Measurements from ENCODE around the gene TSPAN17.

Gene TSPAN17

GRCh38 chr5:176651472-176651980, 4.2 kb downstream of the TSPAN17 start:
- no peak for TF ChIP-seq SIN3A (IDR thresholded peaks at IDR 0.05; ENCODE audit: borderline replicate concordance, insufficient read depth, low read length)
- no peak for TF ChIP-seq REST (IDR thresholded peaks at IDR 0.05; ENCODE audit: insufficient read depth in 1 of 2, low read depth in 2 of 2, low read length in 2 of 2)
- TF ChIP-seq TAF1 (IDR thresholded peaks at IDR 0.05; ENCODE audit: borderline replicate concordance, insufficient read depth, low read length) = no peak
- TF ChIP-seq FOXP2 (optimal IDR thresholded peaks at IDR 0.05; ENCODE audit: borderline replicate concordance, extremely low read depth, extremely low read length, insufficient read depth) = no peak
- TF ChIP-seq POLR2AphosphoS5 (IDR thresholded peaks at IDR 0.05; ENCODE audit: low read depth, low read length) = no peak

- TF ChIP-seq TAF1 (IDR thresholded peaks at IDR 0.05; ENCODE audit: borderline replicate concordance, insufficient read depth, low read length) = no peak
- no peak for TF ChIP-seq POLR2AphosphoS5 (IDR thresholded peaks at IDR 0.05; ENCODE audit: low read depth, low read length)
- no peak for TF ChIP-seq FOXP2 (optimal IDR thresholded peaks at IDR 0.05; ENCODE audit: borderline replicate concordance, extremely low read depth, extremely low read length, insufficient read depth)
- TF ChIP-seq SIN3A (IDR thresholded peaks at IDR 0.05; ENCODE audit: borderline replicate concordance, insufficient read depth, low read length) = no peak
- TF ChIP-seq REST (IDR thresholded peaks at IDR 0.05; ENCODE audit: insufficient read depth in 1 of 2, low read depth in 2 of 2, low read length in 2 of 2) = no peak
Observed at GRCh38 chr5:176652136-176652535, 4.9 kb downstream of the TSPAN17 start.

- TF ChIP-seq POLR2AphosphoS5 (IDR thresholded peaks at IDR 0.05; ENCODE audit: low read depth, low read length) (no peak), FOXP2 (optimal IDR thresholded peaks at IDR 0.05; ENCODE audit: borderline replicate concordance, extremely low read depth, extremely low read length, insufficient read depth) (no peak), SIN3A (IDR thresholded peaks at IDR 0.05; ENCODE audit: borderline replicate concordance, insufficient read depth, low read length) (no peak), TAF1 (IDR thresholded peaks at IDR 0.05; ENCODE audit: borderline replicate concordance, insufficient read depth, low read length) (no peak)
Observed at GRCh38 chr5:176653401-176654385, 6.4 kb downstream of the TSPAN17 start.

DNA sequence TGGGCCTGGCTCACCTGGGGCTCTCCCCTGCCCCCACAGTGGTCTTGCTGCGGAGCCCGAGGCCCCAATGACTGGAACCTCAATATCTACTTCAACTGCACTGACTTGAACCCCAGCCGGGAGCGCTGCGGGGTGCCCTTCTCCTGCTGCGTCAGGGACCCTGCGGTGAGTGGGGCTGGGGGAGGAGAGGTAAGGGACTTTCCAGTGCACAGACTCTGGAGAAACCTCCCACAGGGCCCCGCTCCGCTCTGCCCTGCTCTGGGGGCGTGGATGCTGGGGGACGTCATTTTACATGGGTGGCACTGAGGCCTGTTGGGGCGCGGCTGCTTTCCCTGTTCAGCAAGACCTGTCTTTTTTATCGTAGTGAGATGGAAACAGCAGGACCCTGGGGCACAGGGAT, 7.6 kb downstream of the TSPAN17 start:
- TF ChIP-seq TAF1 (IDR thresholded peaks at IDR 0.05; ENCODE audit: borderline replicate concordance, insufficient read depth, low read length) (no peak), SIN3A (IDR thresholded peaks at IDR 0.05; ENCODE audit: borderline replicate concordance, insufficient read depth, low read length) (no peak), REST (IDR thresholded peaks at IDR 0.05; ENCODE audit: insufficient read depth in 1 of 2, low read depth in 2 of 2, low read length in 2 of 2) (no peak), FOXP2 (optimal IDR thresholded peaks at IDR 0.05; ENCODE audit: borderline replicate concordance, extremely low read depth, extremely low read length, insufficient read depth) (no peak), POLR2AphosphoS5 (IDR thresholded peaks at IDR 0.05; ENCODE audit: low read depth, low read length) (no peak)

GRCh38 chr5:176656467-176656990, 9.2 kb downstream of the TSPAN17 start:
- TF ChIP-seq TAF1 (IDR thresholded peaks at IDR 0.05; ENCODE audit: borderline replicate concordance, insufficient read depth, low read length) (no peak), FOXP2 (optimal IDR thresholded peaks at IDR 0.05; ENCODE audit: borderline replicate concordance, extremely low read depth, extremely low read length, insufficient read depth) (no peak), REST (IDR thresholded peaks at IDR 0.05; ENCODE audit: insufficient read depth in 1 of 2, low read depth in 2 of 2, low read length in 2 of 2) (no peak)

Measured in PFSK-1 (cell line).